Measurements from ENCODE around the gene SNAP25.

GRCh38 chr20:10322073-10323012, 103.7 kb downstream of the SNAP25 start:
- TF ChIP-seq, protein P1, sequence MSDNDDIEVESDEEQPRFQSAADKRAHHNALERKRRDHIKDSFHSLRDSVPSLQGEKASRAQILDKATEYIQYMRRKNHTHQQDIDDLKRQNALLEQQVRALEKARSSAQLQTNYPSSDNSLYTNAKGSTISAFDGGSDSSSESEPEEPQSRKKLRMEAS (IDR thresholded peaks at IDR 0.05; ENCODE audit: low read depth, low read length), result no peak
- TF ChIP-seq CTCF (IDR thresholded peaks at IDR 0.05 in 2 of 3, conservative IDR thresholded peaks at IDR 0.05 in 1 of 3; ENCODE audit: control insufficient read depth in 2 of 3, extremely low read depth in 1 of 3, insufficient read depth in 1 of 3, low read depth in 3 of 3, low read length in 3 of 3) (no peak), BCL11A (IDR thresholded peaks at IDR 0.05; ENCODE audit: low read depth, low read length) (no peak), CREB1 (IDR thresholded peaks at IDR 0.05; ENCODE audit: low read depth) (no peak), SP1 (IDR thresholded peaks at IDR 0.05; ENCODE audit: low read depth, low read length) (no peak), PKNOX1 (IDR thresholded peaks at IDR 0.05) (no peak), POLR2A (IDR thresholded peaks at IDR 0.05; ENCODE audit: low read depth, low read length) (no peak)
